AG10803 (cell line): ENCODE data around the gene PEPD.
A peak's percentile ranks its signal among the peaks of the same experiment; 100 is the strongest.

Experiments
- DNase-seq: peaks from one replicate; pipeline ENCODE4 v3.0.0; 2010; ENCODE audit warnings: low read depth
- H3K4me3 ChIP-seq: 2 replicates; pipeline ENCODE4 v1.5.1; 2011; ENCODE audit warnings: mild to moderate bottlenecking, low read length, control low read depth
- CTCF ChIP-seq: conservative IDR thresholded peaks from 2 replicates; pipeline ENCODE4 v1.5.1; 2011; ENCODE audit warnings: mild to moderate bottlenecking, low read length, control low read depth, inconsistent platforms

PEPD gene

GRCh38 chr19:33350538-33351309 is 170.9 kb downstream of the PEPD start:
- TF ChIP-seq CTCF, result no peak
- DNase-seq, result peak; percentile 77
- no peak overlapping the region for H3K4me3 ChIP-seq

GRCh38 chr19:33349319-33350289 is 172.0 kb downstream of the PEPD start:
- no peak for DNase-seq
- no peak overlapping the region for H3K4me3 ChIP-seq
- TF ChIP-seq CTCF, result no peak

- DNase-seq, result peak; percentile 6
- H3K4me3 ChIP-seq, result no peak overlapping the region
- no peak for TF ChIP-seq CTCF
These were observed 173.1 kb downstream of the PEPD start for GRCh38 chr19:33348301-33349010.

- no peak for TF ChIP-seq CTCF
- DNase-seq, result no peak
- no peak overlapping the region for H3K4me3 ChIP-seq
These were observed 174.3 kb downstream of the PEPD start for GRCh38 chr19:33347300-33347699.

GRCh38 chr19:33346665-33347064 is 174.9 kb downstream of the PEPD start:
- DNase-seq, result no peak
- no peak overlapping the region for H3K4me3 ChIP-seq
- TF ChIP-seq CTCF, result no peak

- DNase-seq, result no peak
- H3K4me3 ChIP-seq, result no peak overlapping the region
- no peak for TF ChIP-seq CTCF
These were observed 176.4 kb downstream of the PEPD start for GRCh38 chr19:33345163-33345562.
